ENCODE data around the gene EPC1. TPM values are rescaled to one million over a fixed set of nuclear protein-coding genes. Genes with fewer than 3 reads are reported as not detected.
A peak's percentile ranks its signal among the peaks of the same experiment; 100 is the strongest.

Gene EPC1
- total and polyA plus RNA-seq, 2 donors (not counting 1 experiment from before 2014, with no cell fraction given), result 22.7 to 28.1 TPM

GRCh38 chr10:32279795-32280194 is 67.2 kb downstream of the EPC1 start:
- no peaks in the 10 kb centered on the region for H4K20me1 ChIP-seq (ENCODE audit: control insufficient read depth, extremely low read depth, insufficient read depth, low read length)
- DNase-seq (ENCODE audit: low read depth in 2 of 2), result no peak
- H3K4me3 ChIP-seq (replicated peaks in 1 of 4; ENCODE audit: control extremely low read depth in 1 of 4, insufficient read depth in 1 of 4, low read depth in 3 of 4, low read length in 4 of 4), result no peak overlapping the region
- no peak overlapping the region for H3K9ac ChIP-seq (ENCODE audit: insufficient read depth, low read length)
- H3K27ac ChIP-seq (ENCODE audit: insufficient read depth, low read length), result no peak overlapping the region
- H3K79me2 ChIP-seq (ENCODE audit: control insufficient read depth, insufficient read depth, low read length), result peaks cover 4% of the 10 kb centered on the region
- H3K4me1 ChIP-seq (ENCODE audit: control insufficient read depth, extremely low read depth, insufficient read depth, low read length), result no peaks in the 10 kb centered on the region
- no peaks in the 10 kb centered on the region for H3K9me3 ChIP-seq (ENCODE audit: control insufficient read depth, insufficient read depth, low read depth, low read length)
- no peak overlapping the region for H2AFZ ChIP-seq (ENCODE audit: low read length)
- no peaks in the 10 kb centered on the region for H3K36me3 ChIP-seq (ENCODE audit: control insufficient read depth, insufficient read depth, low read length)
- H3K4me2 ChIP-seq (ENCODE audit: extremely low read depth, insufficient read depth, low read length), result no peak overlapping the region
- no peaks in the 10 kb centered on the region for H3K27me3 ChIP-seq (ENCODE audit: control insufficient read depth, insufficient read depth, low read length)
- TF ChIP-seq, protein P1, sequence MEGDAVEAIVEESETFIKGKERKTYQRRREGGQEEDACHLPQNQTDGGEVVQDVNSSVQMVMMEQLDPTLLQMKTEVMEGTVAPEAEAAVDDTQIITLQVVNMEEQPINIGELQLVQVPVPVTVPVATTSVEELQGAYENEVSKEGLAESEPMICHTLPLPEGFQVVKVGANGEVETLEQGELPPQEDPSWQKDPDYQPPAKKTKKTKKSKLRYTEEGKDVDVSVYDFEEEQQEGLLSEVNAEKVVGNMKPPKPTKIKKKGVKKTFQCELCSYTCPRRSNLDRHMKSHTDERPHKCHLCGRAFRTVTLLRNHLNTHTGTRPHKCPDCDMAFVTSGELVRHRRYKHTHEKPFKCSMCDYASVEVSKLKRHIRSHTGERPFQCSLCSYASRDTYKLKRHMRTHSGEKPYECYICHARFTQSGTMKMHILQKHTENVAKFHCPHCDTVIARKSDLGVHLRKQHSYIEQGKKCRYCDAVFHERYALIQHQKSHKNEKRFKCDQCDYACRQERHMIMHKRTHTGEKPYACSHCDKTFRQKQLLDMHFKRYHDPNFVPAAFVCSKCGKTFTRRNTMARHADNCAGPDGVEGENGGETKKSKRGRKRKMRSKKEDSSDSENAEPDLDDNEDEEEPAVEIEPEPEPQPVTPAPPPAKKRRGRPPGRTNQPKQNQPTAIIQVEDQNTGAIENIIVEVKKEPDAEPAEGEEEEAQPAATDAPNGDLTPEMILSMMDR (conservative IDR thresholded peaks at IDR 0.05 in 1 of 2, IDR thresholded peaks at IDR 0.05 in 1 of 2; ENCODE audit: low read depth in 1 of 2, low read length in 2 of 2), result no peak
- no peak for TF ChIP-seq EZH2 (IDR thresholded peaks at IDR 0.05; ENCODE audit: low read length, missing control alignments)

DNA sequence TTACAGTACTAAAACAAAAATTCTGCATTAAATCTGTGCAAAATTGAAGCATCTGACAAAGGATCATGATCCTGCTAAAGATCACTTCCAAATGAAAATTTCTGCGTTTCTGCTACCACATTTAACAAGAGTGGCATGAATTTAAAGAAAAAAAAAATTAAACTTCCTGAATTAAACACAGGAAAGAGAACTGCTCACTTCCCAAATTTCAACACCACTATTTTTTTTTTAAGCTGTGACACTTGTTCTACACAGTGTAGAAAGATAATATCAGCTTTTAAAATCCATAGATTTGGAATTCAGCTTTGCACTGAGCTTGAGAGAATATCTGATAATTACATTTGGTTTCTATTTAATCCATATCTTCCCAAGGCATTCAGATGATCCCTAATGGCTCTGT is 73.6 kb downstream of the EPC1 start:
- H3K9me3 ChIP-seq (ENCODE audit: control insufficient read depth, insufficient read depth, low read depth, low read length), result no peaks in the 10 kb centered on the region
- DNase-seq (ENCODE audit: low read depth in 2 of 2), result no peak
- no peak overlapping the region for H3K4me2 ChIP-seq (ENCODE audit: extremely low read depth, insufficient read depth, low read length)
- no peak overlapping the region for H3K4me3 ChIP-seq (replicated peaks in 1 of 4; ENCODE audit: control extremely low read depth in 1 of 4, insufficient read depth in 1 of 4, low read depth in 3 of 4, low read length in 4 of 4)
- no peaks in the 10 kb centered on the region for H3K4me1 ChIP-seq (ENCODE audit: control insufficient read depth, extremely low read depth, insufficient read depth, low read length)
- peaks cover 4% of the 10 kb centered on the region for H3K36me3 ChIP-seq (ENCODE audit: control insufficient read depth, insufficient read depth, low read length)
- no peaks in the 10 kb centered on the region for H4K20me1 ChIP-seq (ENCODE audit: control insufficient read depth, extremely low read depth, insufficient read depth, low read length)
- no peaks in the 10 kb centered on the region for H3K27me3 ChIP-seq (ENCODE audit: control insufficient read depth, insufficient read depth, low read length)
- TF ChIP-seq EZH2 (IDR thresholded peaks at IDR 0.05; ENCODE audit: low read length, missing control alignments), result no peak
- TF ChIP-seq, protein P1 (conservative IDR thresholded peaks at IDR 0.05 in 1 of 2, IDR thresholded peaks at IDR 0.05 in 1 of 2; ENCODE audit: low read depth in 1 of 2, low read length in 2 of 2), result no peak
- no peak overlapping the region for H2AFZ ChIP-seq (ENCODE audit: low read length)
- no peak overlapping the region for H3K27ac ChIP-seq (ENCODE audit: insufficient read depth, low read length)
- H3K79me2 ChIP-seq (ENCODE audit: control insufficient read depth, insufficient read depth, low read length), result no peaks in the 10 kb centered on the region
- no peak overlapping the region for H3K9ac ChIP-seq (ENCODE audit: insufficient read depth, low read length)

GRCh38 chr10:32271617-32272016 is 75.3 kb downstream of the EPC1 start:
- Histone ChIP-seq H2AFZ (ENCODE audit: low read length) (no peak overlapping the region), H3K4me3 (replicated peaks in 1 of 4; ENCODE audit: control extremely low read depth in 1 of 4, insufficient read depth in 1 of 4, low read depth in 3 of 4, low read length in 4 of 4) (no peak overlapping the region), H3K9ac (ENCODE audit: insufficient read depth, low read length) (no peak overlapping the region), H3K27ac (ENCODE audit: insufficient read depth, low read length) (no peak overlapping the region), H3K4me1 (ENCODE audit: control insufficient read depth, extremely low read depth, insufficient read depth, low read length) (no peaks in the 10 kb centered on the region), H3K9me3 (ENCODE audit: control insufficient read depth, insufficient read depth, low read depth, low read length) (no peaks in the 10 kb centered on the region), H3K4me2 (ENCODE audit: extremely low read depth, insufficient read depth, low read length) (no peak overlapping the region), H3K27me3 (ENCODE audit: control insufficient read depth, insufficient read depth, low read length) (no peaks in the 10 kb centered on the region), H4K20me1 (ENCODE audit: control insufficient read depth, extremely low read depth, insufficient read depth, low read length) (no peaks in the 10 kb centered on the region), H3K36me3 (ENCODE audit: control insufficient read depth, insufficient read depth, low read length) (peaks cover 4% of the 10 kb centered on the region), H3K79me2 (ENCODE audit: control insufficient read depth, insufficient read depth, low read length) (no peaks in the 10 kb centered on the region)
- TF ChIP-seq, protein P1 (conservative IDR thresholded peaks at IDR 0.05 in 1 of 2, IDR thresholded peaks at IDR 0.05 in 1 of 2; ENCODE audit: low read depth in 1 of 2, low read length in 2 of 2), result no peak
- no peak for TF ChIP-seq EZH2 (IDR thresholded peaks at IDR 0.05; ENCODE audit: low read length, missing control alignments)
- peak; percentile 43 to 64 for DNase-seq (ENCODE audit: low read depth in 2 of 2)
